Colonic mucosa (tissue), 4 donors: Measurements from ENCODE around the gene COG5. TPM values are rescaled to one million over a fixed set of nuclear protein-coding genes. Genes with fewer than 3 reads are reported as not detected.

Experiments used
- DNase-seq: peaks from one replicate; pipeline ENCODE4 v3.0.0-alpha.2; 2020
- H3K27ac ChIP-seq: fragments of 200-600 bp; one replicate; pipeline ENCODE4 v1.8.0; 2021
- H3K27me3 ChIP-seq: fragments of 200-600 bp; one replicate; pipeline ENCODE4 v1.8.0; 2021
- H3K36me3 ChIP-seq: fragments of 200-600 bp; one replicate; pipeline ENCODE4 v1.8.0; 2021
- H3K4me1 ChIP-seq: fragments of 200-600 bp; one replicate; pipeline ENCODE4 v1.8.0; 2021; ENCODE audit warnings: mild to moderate bottlenecking
- H3K4me3 ChIP-seq: fragments of 200-600 bp; one replicate; pipeline ENCODE4 v1.8.0; 2021
- H3K9ac ChIP-seq, 2 donors: one replicate each; pipeline ENCODE4 v1.7.0; 2013; ENCODE audit warnings: control low read depth in 2 of 2, low read depth in 2 of 2, low read length in 2 of 2
- H3K9me3 ChIP-seq: fragments of 200-600 bp; one replicate; pipeline ENCODE4 v1.8.0; 2021
- intact Hi-C: fragments of 100-400 bp; cut with DNase I; formaldehyde crosslinking; loops from one replicate; pipeline ENCODE4 v1.14.1; 2022
- total RNA-seq, 2 donors: library from RNA; stranded (reverse); fragmentation: NEBNext Ultra II Directional in 1 of 2; extraction: Animal tissue kit (Norgen Biotek cat#: 25700) in 1 of 2; gene quantifications; one replicate each; pipeline ENCODE4 v1.2.1, GENCODE V29; 2021
- TF ChIP-seq, protein P1 (sequence below): fragments of 200-600 bp; IDR thresholded peaks from one replicate; pipeline ENCODE4 v1.8.0; 2022; ENCODE audit warnings: antibody characterized with exemption, mild to moderate bottlenecking
- donor health status: healthy.
- donor health status: DM: no; HTN: no; CAD: no.
- donor health status: DM: no; HTN: no; CAD: no.

The COG5 gene
- total RNA-seq, 2 donors from 2014 or later: 43.1 to 46.8 TPM

DNA sequence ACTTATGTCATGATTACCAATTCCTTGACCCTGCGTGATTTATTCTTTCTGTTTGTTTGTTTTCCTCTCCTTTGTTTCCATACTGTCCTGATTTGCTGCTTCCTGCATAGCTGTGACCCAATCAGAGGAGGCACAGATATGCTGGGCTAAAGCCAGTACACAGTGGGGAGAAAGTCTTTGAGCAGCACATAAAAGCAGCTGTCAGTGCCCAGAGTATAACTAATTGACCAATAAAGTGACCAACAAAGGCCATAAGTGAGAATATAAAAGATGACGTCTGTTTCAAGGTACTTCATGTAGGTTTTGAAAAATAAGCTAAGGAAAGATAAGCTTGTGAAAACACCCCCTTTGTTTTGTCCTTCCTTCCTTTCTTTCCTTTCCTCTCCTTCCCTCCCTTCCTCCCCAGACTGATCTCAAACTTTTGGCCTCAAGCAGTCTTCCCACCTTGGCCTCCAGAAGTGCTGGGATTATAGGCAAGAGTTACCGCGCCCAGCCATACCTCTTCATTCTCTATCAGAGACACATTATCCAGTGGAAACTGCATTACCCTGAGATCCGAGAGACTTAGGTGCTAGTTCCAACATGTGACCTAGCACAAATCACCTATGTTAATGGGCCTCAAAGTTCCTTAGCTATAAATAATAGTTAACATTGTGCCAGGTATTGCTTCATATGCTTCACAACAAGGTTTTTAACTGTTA lies 33.3 kb upstream of the COG5 start:
- no peaks in the 10 kb centered on the region for H3K36me3 ChIP-seq
- H3K27ac ChIP-seq: no peak overlapping the region

DNA sequence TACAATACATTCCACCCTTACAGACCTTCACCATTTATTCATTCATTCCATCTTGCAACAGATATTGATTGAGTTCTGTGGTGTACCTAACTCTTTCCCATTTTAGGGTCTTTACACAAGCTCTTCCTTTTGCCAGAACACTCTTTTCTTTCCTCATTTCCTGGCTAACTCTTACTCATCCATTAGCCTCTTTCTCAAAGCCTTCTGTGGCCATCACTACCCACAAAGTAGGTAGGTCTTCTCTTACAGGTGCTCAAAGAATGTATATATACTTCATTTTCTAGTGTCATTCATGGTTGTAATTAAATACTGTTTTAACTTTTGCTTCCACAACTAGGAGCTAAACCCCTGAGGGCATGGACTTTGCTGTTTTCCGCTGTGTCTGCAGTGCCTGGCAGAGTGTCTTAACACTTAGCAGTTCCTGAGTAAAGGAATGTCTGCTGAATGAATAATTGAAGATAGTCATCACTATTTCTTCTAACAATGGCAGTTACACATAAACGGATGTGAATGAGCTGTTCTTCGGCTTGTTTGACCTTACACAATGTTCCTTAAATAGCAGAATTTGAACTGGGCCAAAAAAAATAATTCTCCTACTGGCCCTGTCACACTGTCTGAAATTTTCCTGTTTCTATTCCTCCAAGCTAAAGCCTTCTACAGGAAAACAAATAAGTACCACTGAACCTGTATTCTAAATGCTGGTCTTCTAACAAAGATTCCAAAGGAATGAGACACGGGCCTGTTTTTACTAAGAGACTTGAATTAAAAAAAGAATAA lies 31.4 kb upstream of the COG5 start:
- Histone ChIP-seq H3K4me1 (no peaks in the 10 kb centered on the region), H3K4me3 (no peak overlapping the region), H3K9me3 (no peaks in the 10 kb centered on the region), H3K27ac (no peak overlapping the region), H3K36me3 (no peaks in the 10 kb centered on the region), H3K27me3 (no peaks in the 10 kb centered on the region), H3K9ac (no peak overlapping the region)
- DNase-seq: no peak
- intact Hi-C loops: no loop called here
- TF ChIP-seq, protein P1, sequence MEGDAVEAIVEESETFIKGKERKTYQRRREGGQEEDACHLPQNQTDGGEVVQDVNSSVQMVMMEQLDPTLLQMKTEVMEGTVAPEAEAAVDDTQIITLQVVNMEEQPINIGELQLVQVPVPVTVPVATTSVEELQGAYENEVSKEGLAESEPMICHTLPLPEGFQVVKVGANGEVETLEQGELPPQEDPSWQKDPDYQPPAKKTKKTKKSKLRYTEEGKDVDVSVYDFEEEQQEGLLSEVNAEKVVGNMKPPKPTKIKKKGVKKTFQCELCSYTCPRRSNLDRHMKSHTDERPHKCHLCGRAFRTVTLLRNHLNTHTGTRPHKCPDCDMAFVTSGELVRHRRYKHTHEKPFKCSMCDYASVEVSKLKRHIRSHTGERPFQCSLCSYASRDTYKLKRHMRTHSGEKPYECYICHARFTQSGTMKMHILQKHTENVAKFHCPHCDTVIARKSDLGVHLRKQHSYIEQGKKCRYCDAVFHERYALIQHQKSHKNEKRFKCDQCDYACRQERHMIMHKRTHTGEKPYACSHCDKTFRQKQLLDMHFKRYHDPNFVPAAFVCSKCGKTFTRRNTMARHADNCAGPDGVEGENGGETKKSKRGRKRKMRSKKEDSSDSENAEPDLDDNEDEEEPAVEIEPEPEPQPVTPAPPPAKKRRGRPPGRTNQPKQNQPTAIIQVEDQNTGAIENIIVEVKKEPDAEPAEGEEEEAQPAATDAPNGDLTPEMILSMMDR: no peak

More for the DNA sequence above, 33.3 kb upstream of the COG5 start:
- no peak overlapping the region for H3K4me3 ChIP-seq
- TF ChIP-seq, protein P1: no peak
- no peak overlapping the region for H3K9ac ChIP-seq
- no peaks in the 10 kb centered on the region for H3K4me1 ChIP-seq
- intact Hi-C loops: no loop called here
- no peaks in the 10 kb centered on the region for H3K9me3 ChIP-seq
- DNase-seq: no peak
- no peaks in the 10 kb centered on the region for H3K27me3 ChIP-seq

DNA sequence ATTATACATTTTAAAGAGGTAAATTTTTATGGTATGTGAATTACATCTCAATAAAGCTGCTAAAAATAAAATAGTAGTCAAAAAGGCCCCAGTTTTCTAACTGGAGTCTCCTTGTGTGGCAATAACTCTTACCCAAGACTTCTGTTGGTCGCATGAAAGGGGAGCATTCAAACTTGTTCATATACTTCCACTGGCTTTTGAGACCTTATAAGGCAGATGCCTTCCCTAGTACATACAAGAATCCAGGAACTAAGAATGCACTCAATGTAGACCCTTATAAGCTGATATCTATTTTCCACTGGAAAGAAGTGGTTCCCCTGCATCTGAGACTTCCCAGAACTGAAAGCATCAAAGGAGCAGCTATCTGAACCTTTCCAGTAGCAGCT lies 29.3 kb upstream of the COG5 start:
- intact Hi-C loops: no loop called here
- no peaks in the 10 kb centered on the region for H3K9me3 ChIP-seq
- no peaks in the 10 kb centered on the region for H3K4me1 ChIP-seq
- H3K27ac ChIP-seq: no peak overlapping the region
- no peaks in the 10 kb centered on the region for H3K27me3 ChIP-seq
- no peak for DNase-seq
- no peaks in the 10 kb centered on the region for H3K36me3 ChIP-seq
- TF ChIP-seq, protein P1: no peak
- no peak overlapping the region for H3K4me3 ChIP-seq
- H3K9ac ChIP-seq: no peak overlapping the region

DNA sequence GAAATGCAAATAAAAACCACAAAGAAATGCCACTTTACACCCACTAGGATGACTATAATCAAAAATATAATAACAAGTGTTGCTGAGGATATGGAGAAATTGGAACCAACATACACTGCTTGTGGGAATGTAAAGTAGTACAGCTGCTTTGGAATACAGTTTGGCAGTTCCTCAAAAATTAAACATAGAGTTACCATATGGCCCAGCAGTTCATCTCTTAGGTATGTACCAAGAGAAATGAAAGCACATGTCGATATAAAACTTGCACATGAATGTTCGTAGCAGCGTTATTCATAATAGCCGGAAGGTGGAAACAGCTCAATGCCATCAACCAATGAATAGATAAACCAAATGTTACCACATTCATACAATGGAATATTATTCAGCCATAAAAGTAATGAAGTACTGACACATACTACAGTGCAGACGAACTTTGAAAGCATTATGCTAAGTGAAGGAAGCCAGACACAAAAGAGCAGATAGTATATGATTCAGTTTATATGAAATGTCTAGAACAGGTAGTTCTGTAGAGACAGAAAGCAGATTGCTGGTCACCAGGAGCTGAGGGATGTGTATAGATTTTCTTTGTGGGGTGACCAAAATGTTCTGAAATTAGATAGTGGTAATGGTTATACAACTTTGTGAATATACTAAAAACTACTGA lies 28.8 kb upstream of the COG5 start:
- H3K27ac ChIP-seq: no peak overlapping the region
- DNase-seq: no peak

DNA sequence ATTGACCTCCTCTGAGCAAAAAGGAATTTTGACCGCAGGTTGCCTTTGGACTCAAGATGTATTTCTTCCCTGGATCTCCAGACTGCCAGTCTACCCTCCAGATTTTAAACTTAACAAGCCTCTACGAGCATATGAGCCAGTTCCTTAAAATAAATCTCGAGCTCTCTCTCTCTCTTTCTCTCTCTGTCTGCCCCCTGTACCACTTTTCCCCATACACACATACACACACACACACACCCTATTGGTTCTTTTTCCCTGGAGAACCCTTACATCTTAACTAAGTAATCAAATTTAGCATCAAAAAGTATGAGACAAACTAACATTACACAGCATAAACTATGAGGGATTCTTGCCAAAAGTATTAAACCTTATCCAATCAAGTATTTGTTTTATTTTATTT lies 27.7 kb upstream of the COG5 start:
- H3K27me3 ChIP-seq: no peaks in the 10 kb centered on the region
- TF ChIP-seq, protein P1: no peak
- no peaks in the 10 kb centered on the region for H3K36me3 ChIP-seq
- intact Hi-C loops: no loop called here
- H3K9ac ChIP-seq: no peak overlapping the region
- H3K4me3 ChIP-seq: no peak overlapping the region
- no peaks in the 10 kb centered on the region for H3K9me3 ChIP-seq
- H3K27ac ChIP-seq: no peak overlapping the region
- no peak for DNase-seq
- H3K4me1 ChIP-seq: no peaks in the 10 kb centered on the region

More for the DNA sequence above, 28.8 kb upstream of the COG5 start:
- intact Hi-C loops: no loop called here
- H3K9ac ChIP-seq: no peak overlapping the region
- no peak overlapping the region for H3K4me3 ChIP-seq
- no peaks in the 10 kb centered on the region for H3K9me3 ChIP-seq
- no peaks in the 10 kb centered on the region for H3K27me3 ChIP-seq
- TF ChIP-seq, protein P1: no peak
- no peaks in the 10 kb centered on the region for H3K4me1 ChIP-seq
- H3K36me3 ChIP-seq: no peaks in the 10 kb centered on the region
